Muscle of leg (tissue), 11 donors: ENCODE results near the gene MLXIP. TPM values are rescaled to one million over a fixed set of nuclear protein-coding genes. Genes with fewer than 3 reads are reported as not detected.

Experiments used
- DNase-seq: peaks from one replicate; pipeline ENCODE4 v3.0.0; 2013
- H3K27ac ChIP-seq: one replicate; pipeline ENCODE4 v1.5.1; 2013; ENCODE audit warnings: mild to moderate bottlenecking, low read length, control low read depth
- H3K27me3 ChIP-seq: one replicate; pipeline ENCODE4 v1.6.1; 2013; ENCODE audit warnings: low read length; ENCODE audit not compliant: control insufficient read depth, insufficient read depth
- H3K36me3 ChIP-seq: one replicate; pipeline ENCODE4 v1.6.1; 2013; ENCODE audit warnings: low read length; ENCODE audit not compliant: control insufficient read depth, insufficient read depth
- H3K4me1 ChIP-seq: one replicate; pipeline ENCODE4 v1.6.1; 2013; ENCODE audit warnings: low read length; ENCODE audit not compliant: control insufficient read depth, insufficient read depth
- H3K4me3 ChIP-seq: one replicate; pipeline ENCODE4 v1.5.1; 2013; ENCODE audit warnings: low read length, control low read depth
- H3K9me3 ChIP-seq: replicated peaks from 2 replicates; pipeline ENCODE4 v1.6.1; 2013; ENCODE audit warnings: low read depth, low read length; ENCODE audit not compliant: control insufficient read depth
- WGBS: methylation state at CpG from one replicate; pipeline ENCODE4 v1.1.5; 2013; ENCODE audit warnings: missing lambda C conversion rate; ENCODE audit not compliant: insufficient coverage; 5-methylcytosine and 5-hydroxymethylcytosine counted together
- polyA plus RNA-seq, 8 donors: library from polyadenylated mRNA; unstranded; fragments of 120-200 nt; gene quantifications; one replicate each; pipeline versions ENCODE4 v1.2.1 to v1.2.3, GENCODE V29; 2013; ENCODE audit warnings: inconsistent platforms in 1 of 8, low replicate concordance in 1 of 8; ENCODE audit not compliant: insufficient read length in 8 of 8, insufficient read depth in 1 of 8
- total RNA-seq: library from RNA; stranded (reverse); fragments of 120-200 nt; gene quantifications from one replicate; pipeline ENCODE4 v1.2.4, GENCODE V29; 2013

MLXIP gene
- total and polyA plus RNA-seq, 9 donors = 12.6 to 34.0 (median 28.6) TPM

GRCh38 chr12:122062832-122063693 lies 15.5 kb upstream of the MLXIP start:
- Histone ChIP-seq H3K9me3 (no peaks in the 10 kb centered on the region), H3K27ac (peak overlapping the region; percentile 57), H3K27me3 (no peaks in the 10 kb centered on the region), H3K4me3 (no peak overlapping the region), H3K36me3 (peaks cover 33% of the 10 kb centered on the region), H3K4me1 (peaks cover 40% of the 10 kb centered on the region)
- peak; percentile 74 for DNase-seq
- 23% methylated on average over 13 of the region's 19 CpGs for WGBS

GRCh38 chr12:122063694-122064024 lies 14.9 kb upstream of the MLXIP start:
- 70% methylated on average over 4 of the region's 6 CpGs for whole genome bisulfite sequencing
- Histone ChIP-seq H3K36me3 (peaks cover 29% of the 10 kb centered on the region), H3K9me3 (no peaks in the 10 kb centered on the region), H3K4me1 (peaks cover 41% of the 10 kb centered on the region), H3K27ac (peak overlapping the region; percentile 57), H3K4me3 (no peak overlapping the region), H3K27me3 (no peaks in the 10 kb centered on the region)
- DNase-seq = no peak

- H3K4me3 ChIP-seq = no peak overlapping the region
- H3K27ac ChIP-seq = peak overlapping the region; percentile 43
- H3K9me3 ChIP-seq = no peaks in the 10 kb centered on the region
- no peaks in the 10 kb centered on the region for H3K27me3 ChIP-seq
- peaks cover 24% of the 10 kb centered on the region for H3K36me3 ChIP-seq
- WGBS = 60% methylated on average over 8 of the region's 14 CpGs
- DNase-seq = peak; percentile 91
- H3K4me1 ChIP-seq = peaks cover 41% of the 10 kb centered on the region
These were observed 14.4 kb upstream of the MLXIP start for GRCh38 chr12:122064025-122064777.

GRCh38 chr12:122064780-122065588 lies 13.6 kb upstream of the MLXIP start:
- WGBS = 66% methylated on average over 12 of the region's 16 CpGs
- H3K27me3 ChIP-seq = no peaks in the 10 kb centered on the region
- H3K9me3 ChIP-seq = no peaks in the 10 kb centered on the region
- H3K4me1 ChIP-seq = peaks cover 35% of the 10 kb centered on the region
- H3K36me3 ChIP-seq = peaks cover 16% of the 10 kb centered on the region
- no peak overlapping the region for H3K27ac ChIP-seq
- no peak overlapping the region for H3K4me3 ChIP-seq
- DNase-seq = peak; percentile 20

- Histone ChIP-seq H3K9me3 (no peaks in the 10 kb centered on the region), H3K4me3 (no peak overlapping the region), H3K4me1 (peaks cover 37% of the 10 kb centered on the region), H3K27ac (no peak overlapping the region), H3K36me3 (peaks cover 3% of the 10 kb centered on the region), H3K27me3 (no peaks in the 10 kb centered on the region)
- WGBS = 88% methylated on average over 1 of the region's 5 CpGs
- DNase-seq = no peak
These were observed 11.0 kb upstream of the MLXIP start for GRCh38 chr12:122067548-122067947.

- no peak for DNase-seq
- no peak overlapping the region for H3K27ac ChIP-seq
- WGBS = 46% methylated on average over 12 of the region's 13 CpGs
These were observed 10.6 kb upstream of the MLXIP start for GRCh38 chr12:122067966-122068365.

GRCh38 chr12:122072031-122072970 lies 6.3 kb upstream of the MLXIP start:
- H3K9me3 ChIP-seq = no peaks in the 10 kb centered on the region
- DNase-seq = peak; percentile 66
- no peaks in the 10 kb centered on the region for H3K27me3 ChIP-seq
- H3K4me1 ChIP-seq = peaks cover 9% of the 10 kb centered on the region
- WGBS = 30% methylated on average over 2 of the region's 11 CpGs
- no peak overlapping the region for H3K4me3 ChIP-seq
- no peak overlapping the region for H3K27ac ChIP-seq
- H3K36me3 ChIP-seq = no peaks in the 10 kb centered on the region

More at GRCh38 chr12:122067966-122068365, 10.6 kb upstream of the MLXIP start:
- Histone ChIP-seq H3K36me3 (no peaks in the 10 kb centered on the region), H3K27me3 (no peaks in the 10 kb centered on the region), H3K9me3 (no peaks in the 10 kb centered on the region), H3K4me3 (no peak overlapping the region), H3K4me1 (peaks cover 33% of the 10 kb centered on the region)

- Histone ChIP-seq H3K4me1 (peaks cover 14% of the 10 kb centered on the region), H3K4me3 (no peak overlapping the region), H3K27ac (no peak overlapping the region), H3K27me3 (no peaks in the 10 kb centered on the region), H3K9me3 (no peaks in the 10 kb centered on the region), H3K36me3 (no peaks in the 10 kb centered on the region)
- DNase-seq = no peak
- no CpG with 5 or more reads among the region's 1 CpG for WGBS
These were observed 4.7 kb upstream of the MLXIP start for GRCh38 chr12:122073815-122074214.

- DNase-seq = no peak
- no peaks in the 10 kb centered on the region for H3K27me3 ChIP-seq
- peaks cover 37% of the 10 kb centered on the region for H3K4me1 ChIP-seq
- WGBS = 82% methylated on average over 5 of the region's 10 CpGs
- H3K36me3 ChIP-seq = no peaks in the 10 kb centered on the region
- no peaks in the 10 kb centered on the region for H3K9me3 ChIP-seq
- H3K4me3 ChIP-seq = no peak overlapping the region
- peak overlapping the region; percentile 91 for H3K27ac ChIP-seq
These were observed 1.6 kb upstream of the MLXIP start for GRCh38 chr12:122076743-122077495.
